GM20000 (cell line): ENCODE measurements around the gene MAST4.

Experiments used
- DNase-seq: peaks from one replicate; pipeline ENCODE4 v3.0.0; 2012; ENCODE audit warnings: low spot score
- TF ChIP-seq, protein P1 (sequence below): IDR thresholded peaks from 2 replicates; pipeline ENCODE4 v1.5.1; 2012; ENCODE audit warnings: mild to moderate bottlenecking, control low read depth; ENCODE audit errors: extremely low read depth, missing control alignments

Gene MAST4

DNA sequence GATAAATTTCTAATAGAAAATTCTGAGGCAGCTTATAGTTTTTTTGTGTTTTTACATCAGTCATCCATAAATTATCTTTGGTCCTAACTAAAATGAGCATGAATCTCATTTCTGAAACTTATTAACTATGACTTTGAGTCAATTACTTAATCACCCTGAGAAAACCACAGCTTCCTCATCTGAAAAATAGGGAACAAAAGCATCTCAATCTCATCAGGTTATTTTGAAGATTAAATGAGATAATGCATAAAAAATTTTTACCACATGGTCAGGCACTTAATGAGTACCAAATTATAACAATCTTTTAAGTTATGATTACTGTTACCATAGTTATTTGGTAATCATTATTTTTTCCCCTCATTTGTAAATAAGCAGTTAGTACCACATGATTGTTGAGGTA is 279.1 kb downstream of the MAST4 start:
- TF ChIP-seq, protein P1, sequence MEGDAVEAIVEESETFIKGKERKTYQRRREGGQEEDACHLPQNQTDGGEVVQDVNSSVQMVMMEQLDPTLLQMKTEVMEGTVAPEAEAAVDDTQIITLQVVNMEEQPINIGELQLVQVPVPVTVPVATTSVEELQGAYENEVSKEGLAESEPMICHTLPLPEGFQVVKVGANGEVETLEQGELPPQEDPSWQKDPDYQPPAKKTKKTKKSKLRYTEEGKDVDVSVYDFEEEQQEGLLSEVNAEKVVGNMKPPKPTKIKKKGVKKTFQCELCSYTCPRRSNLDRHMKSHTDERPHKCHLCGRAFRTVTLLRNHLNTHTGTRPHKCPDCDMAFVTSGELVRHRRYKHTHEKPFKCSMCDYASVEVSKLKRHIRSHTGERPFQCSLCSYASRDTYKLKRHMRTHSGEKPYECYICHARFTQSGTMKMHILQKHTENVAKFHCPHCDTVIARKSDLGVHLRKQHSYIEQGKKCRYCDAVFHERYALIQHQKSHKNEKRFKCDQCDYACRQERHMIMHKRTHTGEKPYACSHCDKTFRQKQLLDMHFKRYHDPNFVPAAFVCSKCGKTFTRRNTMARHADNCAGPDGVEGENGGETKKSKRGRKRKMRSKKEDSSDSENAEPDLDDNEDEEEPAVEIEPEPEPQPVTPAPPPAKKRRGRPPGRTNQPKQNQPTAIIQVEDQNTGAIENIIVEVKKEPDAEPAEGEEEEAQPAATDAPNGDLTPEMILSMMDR, result no peak
- no peak for DNase-seq

DNA sequence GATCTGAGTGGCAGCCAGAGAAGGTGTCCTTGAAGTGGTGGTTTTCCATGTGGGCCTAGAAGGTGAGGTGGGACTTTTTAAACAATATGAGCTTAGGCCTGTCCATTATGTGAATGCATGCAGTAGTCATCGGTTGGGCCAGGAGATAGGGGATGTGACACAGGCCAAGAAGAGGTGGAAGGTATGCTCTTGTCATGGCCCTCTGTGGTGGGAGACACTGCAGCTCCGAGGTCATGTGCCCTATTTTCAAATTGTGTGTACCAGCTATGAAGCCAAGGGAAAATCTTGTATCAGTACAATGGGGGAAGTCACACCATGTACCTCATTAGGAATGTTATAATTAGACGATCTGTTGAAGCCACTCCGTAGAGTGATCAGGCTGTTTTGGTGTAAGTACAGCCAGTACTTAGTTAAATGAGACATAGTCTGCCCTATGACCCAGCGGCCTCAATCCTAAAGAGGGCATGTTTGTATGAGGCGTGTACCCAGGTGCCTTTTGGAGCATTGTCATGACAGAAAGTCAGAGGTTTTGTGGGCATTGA is 280.1 kb downstream of the MAST4 start:
- TF ChIP-seq, protein P1, result no peak
- no peak for DNase-seq

DNA sequence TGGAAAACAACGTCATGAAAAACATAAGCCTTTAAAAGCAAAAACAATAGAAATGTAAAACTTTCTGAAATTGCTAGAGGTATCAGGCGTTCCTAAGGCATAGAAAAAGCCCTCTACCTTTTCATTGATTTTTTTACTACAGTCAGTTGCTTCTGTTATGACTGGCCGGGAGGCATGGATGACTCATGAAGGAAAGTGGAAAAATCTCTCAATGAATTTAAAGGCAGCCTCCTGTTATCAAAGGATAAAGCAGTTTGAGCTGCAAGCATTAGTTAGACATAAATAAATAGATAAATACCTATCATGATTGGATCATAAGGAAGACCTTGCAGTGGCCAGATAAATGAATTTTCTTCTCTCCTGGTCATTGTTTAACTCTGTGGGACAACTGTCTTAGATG is 281.6 kb downstream of the MAST4 start:
- DNase-seq, result no peak

DNA sequence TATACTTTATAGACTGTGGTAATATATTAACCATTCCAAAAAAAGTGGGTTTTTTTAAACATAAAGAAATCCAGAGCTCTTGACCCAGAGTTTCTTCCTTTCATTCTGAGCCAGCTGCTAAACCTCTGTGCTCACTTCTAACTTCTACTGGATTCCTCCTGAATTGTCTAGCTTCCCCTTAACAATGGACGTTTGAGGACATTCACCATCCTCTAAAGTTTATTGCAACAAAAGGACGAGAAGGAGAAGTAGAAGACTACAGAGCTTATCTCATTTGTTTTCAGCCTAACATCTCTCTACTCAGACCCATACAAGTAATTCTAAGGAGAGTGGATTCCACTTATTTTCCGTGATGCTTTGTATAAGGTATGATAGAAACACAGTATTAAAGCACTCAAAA is 284.2 kb downstream of the MAST4 start:
- TF ChIP-seq, protein P1, result no peak
- DNase-seq, result no peak

More for the DNA sequence above, 281.6 kb downstream of the MAST4 start:
- TF ChIP-seq, protein P1, result no peak

DNA sequence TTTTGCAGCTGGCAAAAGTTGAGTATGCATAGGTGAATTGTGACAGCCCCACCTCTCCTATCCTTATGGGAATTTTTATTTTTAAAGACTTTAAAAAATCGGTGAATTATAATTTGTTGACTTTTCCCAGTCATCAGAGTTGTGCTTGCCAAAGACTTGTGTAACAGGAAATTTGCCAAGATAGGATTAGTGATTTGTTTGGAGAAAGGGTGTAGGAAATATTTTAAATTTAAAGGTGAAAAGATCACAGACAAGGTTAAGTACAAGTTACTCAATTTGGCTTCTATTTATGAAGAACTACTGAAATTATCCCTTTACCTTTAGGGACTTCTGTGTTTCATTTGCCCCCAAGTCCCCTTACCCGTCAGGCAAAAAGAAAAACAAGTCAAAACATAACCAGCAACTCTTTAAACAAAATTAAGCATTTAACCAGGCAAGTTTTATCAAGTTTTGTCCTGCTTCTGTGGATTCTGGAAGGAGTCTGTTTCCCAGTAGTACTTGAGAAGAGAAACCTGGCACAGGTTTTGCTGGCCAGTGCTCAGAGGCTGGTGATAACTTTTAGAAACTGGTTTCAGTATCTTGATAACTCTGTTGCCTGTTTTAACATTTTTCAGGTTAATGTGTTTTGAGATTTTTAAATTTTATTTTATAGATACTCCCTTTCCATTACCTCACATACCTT is 285.4 kb downstream of the MAST4 start:
- no peak for DNase-seq

DNA sequence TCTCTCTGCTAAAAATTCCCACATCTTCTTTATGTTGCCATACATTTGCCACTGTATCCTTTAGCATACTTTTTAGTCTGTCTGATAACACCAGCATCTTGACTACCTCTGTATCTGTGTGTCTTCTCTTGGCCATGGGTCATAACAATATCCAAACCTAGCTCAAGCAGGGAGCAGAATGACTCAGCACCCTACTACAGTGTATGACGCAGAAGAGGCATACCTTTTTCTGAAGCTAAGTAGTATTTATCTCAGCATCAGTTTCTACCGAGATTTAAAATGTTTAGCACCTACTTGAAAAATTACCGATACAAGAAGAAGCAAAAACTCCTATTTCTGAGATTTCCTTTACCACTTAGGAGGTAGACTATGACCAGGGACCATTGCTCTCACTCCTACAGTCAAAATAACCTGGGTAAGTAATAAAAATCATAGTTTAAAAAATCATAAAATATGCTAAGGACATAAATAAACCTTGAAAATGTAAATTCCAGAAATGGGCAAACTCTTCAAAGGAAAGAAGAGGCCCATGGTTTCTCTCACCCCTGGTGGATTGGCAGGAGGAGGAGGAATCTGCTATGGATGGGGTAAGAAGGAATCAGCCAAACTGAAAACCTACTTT is 286.5 kb downstream of the MAST4 start:
- no peak for DNase-seq

More for the DNA sequence above, 285.4 kb downstream of the MAST4 start:
- TF ChIP-seq, protein P1, result no peak

More for the DNA sequence above, 286.5 kb downstream of the MAST4 start:
- TF ChIP-seq, protein P1, result no peak
